ENCODE data around the gene PRR35.
"Not testable (repeated sequence)": the region's sequence is repeated elsewhere in the genome, so short reads cannot be mapped to it uniquely, and the experiment has no call there.

PRR35 gene

GRCh38 chr16:597655-598054 is 37.5 kb downstream of the PRR35 start:
- DNase-seq: not testable (repeated sequence)

- DNase-seq: no peak
Observed at GRCh38 chr16:598823-599739, 38.9 kb downstream of the PRR35 start.

GRCh38 chr16:600781-601180 is 40.6 kb downstream of the PRR35 start:
- no peak for DNase-seq

- DNase-seq: no peak
Observed at GRCh38 chr16:603933-604332, 43.7 kb downstream of the PRR35 start.

- no peak for DNase-seq
Observed at GRCh38 chr16:606656-607307, 46.6 kb downstream of the PRR35 start.

- no peak for DNase-seq
Observed at GRCh38 chr16:608019-608418, 47.8 kb downstream of the PRR35 start.

- no peak for DNase-seq
Observed at GRCh38 chr16:609316-609715, 49.1 kb downstream of the PRR35 start.

GRCh38 chr16:609984-610383 is 49.8 kb downstream of the PRR35 start:
- no peak for DNase-seq

- no peak for DNase-seq
Observed at GRCh38 chr16:610513-611381, 50.6 kb downstream of the PRR35 start.

GRCh38 chr16:615122-615521 is 54.9 kb downstream of the PRR35 start:
- DNase-seq: no peak
